Mesenchymal stem cell (in vitro differentiated cells and primary cell): ENCODE results near the gene RNF222.

ENCODE experiments used
- DNase-seq: peaks from one replicate; pipeline ENCODE4 v3.0.0-alpha.2; 2013
- H2AFZ ChIP-seq: one replicate; pipeline ENCODE4 v1.6.1; 2013; ENCODE audit warnings: low read depth, mild to moderate bottlenecking, control low read depth, inconsistent platforms, low read length, moderate library complexity
- H2AK5ac ChIP-seq: 2 replicates; pipeline ENCODE4 v1.6.1; 2013; ENCODE audit warnings: low read length, moderate library complexity, mild to moderate bottlenecking, inconsistent platforms; ENCODE audit not compliant: severe bottlenecking
- H2BK120ac ChIP-seq: one replicate; pipeline ENCODE4 v1.6.1; 2013; ENCODE audit warnings: low read depth, mild to moderate bottlenecking, inconsistent platforms, low read length, moderate library complexity
- H2BK12ac ChIP-seq, 2 experiments: one replicate each; pipeline ENCODE4 v1.6.1; 2013; ENCODE audit warnings: inconsistent platforms in 2 of 2, low read length in 2 of 2, mild to moderate bottlenecking in 2 of 2, moderate library complexity in 2 of 2, control low read depth in 1 of 2
- H2BK15ac ChIP-seq: one replicate; pipeline ENCODE4 v1.6.1; 2013; ENCODE audit warnings: mild to moderate bottlenecking, low read depth, inconsistent platforms; ENCODE audit not compliant: poor library complexity, severe bottlenecking
- H2BK5ac ChIP-seq: 2 replicates; pipeline ENCODE4 v1.6.1; 2013; ENCODE audit warnings: low read depth, mild to moderate bottlenecking, low read length, control low read depth, inconsistent platforms; ENCODE audit not compliant: poor library complexity, severe bottlenecking
- H3K14ac ChIP-seq, 2 experiments: one replicate each; pipeline ENCODE4 v1.6.1; 2013; ENCODE audit warnings: inconsistent platforms in 2 of 2, low read length in 2 of 2, control low read depth in 1 of 2, mild to moderate bottlenecking in 1 of 2, moderate library complexity in 1 of 2
- H3K18ac ChIP-seq, 2 experiments: one replicate each; pipeline ENCODE4 v1.6.1; 2013; ENCODE audit warnings: inconsistent platforms in 2 of 2, low read length in 2 of 2, control low read depth in 1 of 2, low read depth in 1 of 2, mild to moderate bottlenecking in 1 of 2
- H3K23ac ChIP-seq, 2 experiments: one replicate each; pipeline ENCODE4 v1.6.1; 2013; ENCODE audit warnings: inconsistent platforms in 2 of 2, low read length in 2 of 2, mild to moderate bottlenecking in 2 of 2, moderate library complexity in 2 of 2, control low read depth in 1 of 2
- H3K27ac ChIP-seq: 2 replicates; pipeline ENCODE4 v1.5.1; 2013; ENCODE audit warnings: mild to moderate bottlenecking, moderate library complexity, low read length, control low read depth, inconsistent platforms; ENCODE audit not compliant: poor library complexity, severe bottlenecking
- H3K27me3 ChIP-seq, 2 experiments: 2 replicates each; pipeline versions ENCODE4 v1.6.1 to v1.7.0; 2013; ENCODE audit warnings: low read length in 2 of 2, mild to moderate bottlenecking in 2 of 2, moderate library complexity in 2 of 2, control low read depth in 1 of 2, inconsistent platforms in 1 of 2; ENCODE audit not compliant: control insufficient read depth in 1 of 2, insufficient read depth in 1 of 2
- H3K36me3 ChIP-seq, 2 experiments: 2 replicates each; pipeline versions ENCODE4 v1.6.1 to v1.7.0; 2013; ENCODE audit warnings: low read length in 2 of 2, control low read depth in 1 of 2, inconsistent platforms in 1 of 2, low read depth in 1 of 2, mild to moderate bottlenecking in 1 of 2; ENCODE audit not compliant: insufficient read depth in 2 of 2, control insufficient read depth in 1 of 2
- H3K4ac ChIP-seq, 2 experiments: one replicate each; pipeline ENCODE4 v1.6.1; 2013; ENCODE audit warnings: inconsistent platforms in 2 of 2, low read length in 2 of 2, mild to moderate bottlenecking in 2 of 2, moderate library complexity in 2 of 2, control low read depth in 1 of 2, low read depth in 1 of 2
- H3K4me1 ChIP-seq: 2 replicates; pipeline ENCODE4 v1.6.1; 2013; ENCODE audit warnings: low read depth, low read length, control low read depth; ENCODE audit not compliant: control insufficient read depth, insufficient read depth
- H3K4me2 ChIP-seq: 2 replicates; pipeline ENCODE4 v1.6.1; 2013; ENCODE audit warnings: low read length, mild to moderate bottlenecking, inconsistent platforms; ENCODE audit not compliant: poor library complexity, severe bottlenecking
- H3K4me3 ChIP-seq, 2 experiments: 2 replicates each; pipeline versions ENCODE4 v1.5.1 to v1.7.0; 2013; ENCODE audit warnings: low read length in 2 of 2, mild to moderate bottlenecking in 2 of 2, control low read depth in 1 of 2, low read depth in 1 of 2; ENCODE audit not compliant: insufficient read depth in 1 of 2
- H3K79me1 ChIP-seq: replicated peaks from 2 replicates; pipeline ENCODE4 v1.6.1; 2013; ENCODE audit warnings: mild to moderate bottlenecking, control low read depth, low read length, inconsistent platforms; ENCODE audit not compliant: poor library complexity, severe bottlenecking
- H3K9ac ChIP-seq: 2 replicates; pipeline ENCODE4 v1.7.0; 2013; ENCODE audit warnings: mild to moderate bottlenecking, low read length, moderate library complexity
- H3K9me3 ChIP-seq: 2 replicates; pipeline ENCODE4 v1.7.0; 2013; ENCODE audit warnings: mild to moderate bottlenecking, low read length; ENCODE audit not compliant: control insufficient read depth
- H4K8ac ChIP-seq: one replicate; pipeline ENCODE4 v1.6.1; 2013; ENCODE audit warnings: inconsistent platforms, mild to moderate bottlenecking, low read length, moderate library complexity
- H4K91ac ChIP-seq: one replicate; pipeline ENCODE4 v1.6.1; 2013; ENCODE audit warnings: mild to moderate bottlenecking, low read length, inconsistent platforms
- WGBS: methylation state at CpG from one replicate; pipeline ENCODE4 v1.1.7; 2013; ENCODE audit warnings: mixed read lengths; 5-methylcytosine and 5-hydroxymethylcytosine counted together

Gene RNF222

DNA sequence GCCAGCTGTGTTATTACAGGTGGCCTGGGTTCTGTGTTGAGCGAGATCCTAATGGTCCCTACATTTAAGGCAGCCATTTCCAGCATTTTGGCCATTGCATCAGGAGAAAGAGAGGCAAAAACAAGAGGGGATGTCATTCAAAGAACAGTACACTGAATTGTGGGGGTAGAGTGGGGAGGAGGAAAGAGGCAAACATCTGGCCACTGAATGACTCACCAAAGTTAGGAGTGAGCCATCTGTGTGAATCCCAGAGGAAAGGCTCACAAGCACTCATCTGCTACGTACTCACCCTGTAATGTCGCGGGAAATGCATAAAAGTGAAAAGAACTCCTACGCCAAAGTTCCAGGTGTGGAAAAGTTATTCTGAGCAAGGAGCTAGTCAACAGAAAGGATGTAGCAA, 37.9 kb downstream of the RNF222 start:
- no peak overlapping the region for H2BK120ac ChIP-seq
- H2AK5ac ChIP-seq = peak overlapping the region; percentile 80
- H4K91ac ChIP-seq = peak overlapping the region; percentile 81
- no peak overlapping the region for H3K14ac ChIP-seq
- peak; percentile 88 for DNase-seq
- H3K4me2 ChIP-seq = no peak overlapping the region
- no peak overlapping the region for H3K4me3 ChIP-seq
- peaks cover 5% of the 10 kb centered on the region for H3K79me1 ChIP-seq
- H2BK5ac ChIP-seq = peak overlapping the region; percentile 10
- H3K9me3 ChIP-seq = no peaks in the 10 kb centered on the region
- H3K4me1 ChIP-seq = peaks cover 10% of the 10 kb centered on the region
- peaks cover 3 to 4% of the 10 kb centered on the region in 2 experiments for H3K36me3 ChIP-seq
- no peaks in the 10 kb centered on the region for H3K27me3 ChIP-seq
- WGBS = 34% methylated on average over 2 of the region's 5 CpGs
- peak overlapping the region; percentile 34 for H3K27ac ChIP-seq
- no peak overlapping the region for H2BK15ac ChIP-seq
- H4K8ac ChIP-seq = no peak overlapping the region
- H3K18ac ChIP-seq = peak overlapping the region in 1 of 2 experiments; percentile 97
- H3K4ac ChIP-seq = peak overlapping the region in 1 of 2 experiments; percentile 35
- H2BK12ac ChIP-seq = peak overlapping the region; percentile 51 to 86
- no peak overlapping the region for H2AFZ ChIP-seq
- no peak overlapping the region for H3K23ac ChIP-seq
- peak overlapping the region; percentile 30 for H3K9ac ChIP-seq

DNA sequence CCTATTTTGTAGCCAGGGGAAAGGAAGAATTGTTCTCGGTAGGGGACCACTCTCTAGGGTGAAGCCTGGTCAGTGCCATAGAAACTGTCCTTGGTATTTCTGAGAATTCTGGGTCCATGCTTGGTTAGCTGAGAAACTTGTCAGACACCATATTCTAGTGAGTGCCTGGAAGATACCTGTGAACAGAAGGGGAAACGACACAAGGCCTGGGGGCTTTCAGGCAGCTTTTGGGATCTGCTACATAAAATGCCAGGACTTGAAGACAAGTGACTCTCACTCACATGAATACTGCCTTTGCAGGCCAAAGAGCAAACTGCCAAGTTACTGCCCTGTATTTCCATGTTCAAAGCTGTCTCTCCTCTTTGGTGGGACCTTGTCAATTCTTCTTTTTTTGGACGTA, 39.7 kb downstream of the RNF222 start:
- Histone ChIP-seq H3K23ac (no peak overlapping the region), H2BK120ac (no peak overlapping the region), H2BK5ac (no peak overlapping the region), H3K27me3 (no peaks in the 10 kb centered on the region), H4K8ac (no peak overlapping the region), H3K4me3 (no peak overlapping the region), H3K27ac (no peak overlapping the region), H3K9ac (no peak overlapping the region), H3K18ac (no peak overlapping the region), H2BK15ac (no peak overlapping the region), H3K79me1 (peaks cover 2% of the 10 kb centered on the region), H3K14ac (no peak overlapping the region), H3K4ac (no peak overlapping the region), H4K91ac (no peak overlapping the region), H2BK12ac (no peak overlapping the region), H3K4me2 (no peak overlapping the region), H3K4me1 (peaks cover 10% of the 10 kb centered on the region), H3K9me3 (no peaks in the 10 kb centered on the region), H2AK5ac (no peak overlapping the region), H2AFZ (no peak overlapping the region), H3K36me3 (no peaks in the 10 kb centered on the region)
- WGBS = 97% methylated on average over 3 of the region's 3 CpGs
- DNase-seq = no peak

DNA sequence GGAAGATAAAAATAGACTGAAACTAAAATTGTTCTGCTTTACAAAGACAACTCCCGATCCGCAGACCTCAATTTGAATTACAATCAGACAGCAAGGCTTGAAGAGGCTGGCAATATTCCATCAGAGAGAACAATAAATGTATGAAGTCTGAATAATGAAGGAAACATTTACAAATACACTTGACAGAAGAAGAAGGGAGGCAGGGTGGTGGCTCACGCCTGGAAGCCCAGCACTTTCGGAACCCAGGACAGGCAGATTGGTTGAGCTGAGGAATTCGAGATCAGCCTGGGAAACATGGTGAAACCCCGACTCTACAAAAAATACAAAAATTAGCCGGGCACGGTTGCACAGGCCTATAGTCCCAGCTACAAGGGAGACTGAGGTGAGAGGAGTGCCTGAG, 43.4 kb downstream of the RNF222 start:
- no peak for DNase-seq
- 90% methylated on average over 5 of the region's 8 CpGs for WGBS
- Histone ChIP-seq H3K23ac (no peak overlapping the region), H3K9me3 (no peaks in the 10 kb centered on the region), H2BK5ac (no peak overlapping the region), H3K9ac (no peak overlapping the region), H3K4ac (no peak overlapping the region), H2BK120ac (no peak overlapping the region), H2BK15ac (no peak overlapping the region), H3K27ac (no peak overlapping the region), H4K8ac (no peak overlapping the region), H3K36me3 (no peaks in the 10 kb centered on the region), H3K79me1 (peaks cover 2% of the 10 kb centered on the region), H2AFZ (no peak overlapping the region), H3K4me3 (no peak overlapping the region), H3K14ac (no peak overlapping the region), H2AK5ac (no peak overlapping the region), H3K4me2 (no peak overlapping the region), H3K18ac (no peak overlapping the region), H3K27me3 (no peaks in the 10 kb centered on the region), H4K91ac (no peak overlapping the region), H2BK12ac (no peak overlapping the region), H3K4me1 (no peaks in the 10 kb centered on the region)

DNA sequence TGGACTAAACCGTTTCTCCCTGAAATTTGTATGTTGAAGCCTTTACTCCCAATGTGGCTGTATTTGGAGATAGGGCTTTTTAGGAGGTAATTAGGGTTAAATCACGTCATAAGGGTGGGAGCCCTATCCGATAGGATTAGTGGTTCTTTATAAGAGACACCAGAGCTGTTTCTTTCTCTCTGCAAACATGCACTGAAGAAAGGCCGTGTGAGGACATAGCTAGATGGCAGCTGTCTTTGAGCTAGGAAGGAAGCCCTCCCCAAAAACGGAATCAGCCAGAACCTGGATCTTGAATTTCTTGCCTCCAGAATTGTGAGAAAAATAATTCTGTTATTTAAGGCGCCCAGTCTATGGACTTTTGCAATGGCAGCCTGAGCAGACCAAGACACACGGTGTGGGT, 43.9 kb downstream of the RNF222 start:
- whole genome bisulfite sequencing = 91% methylated on average over 7 of the region's 7 CpGs

More for the DNA sequence above, 43.9 kb downstream of the RNF222 start:
- H3K9ac ChIP-seq = no peak overlapping the region
- H3K4me2 ChIP-seq = no peak overlapping the region
- no peak overlapping the region for H4K8ac ChIP-seq
- H3K27ac ChIP-seq = no peak overlapping the region
- H3K9me3 ChIP-seq = no peaks in the 10 kb centered on the region
- H3K27me3 ChIP-seq = no peaks in the 10 kb centered on the region
- H3K18ac ChIP-seq = no peak overlapping the region
- H2BK15ac ChIP-seq = no peak overlapping the region
- no peak overlapping the region for H2AK5ac ChIP-seq
- no peak overlapping the region for H2BK120ac ChIP-seq
- no peak overlapping the region for H2BK5ac ChIP-seq
- H3K23ac ChIP-seq = no peak overlapping the region
- no peaks in the 10 kb centered on the region for H3K36me3 ChIP-seq
- no peak overlapping the region for H3K4me3 ChIP-seq
- no peak for DNase-seq
- no peak overlapping the region for H3K14ac ChIP-seq
- no peak overlapping the region for H3K4ac ChIP-seq
- H2AFZ ChIP-seq = no peak overlapping the region
- H3K4me1 ChIP-seq = no peaks in the 10 kb centered on the region
- H2BK12ac ChIP-seq = no peak overlapping the region
- no peak overlapping the region for H4K91ac ChIP-seq
- H3K79me1 ChIP-seq = no peaks in the 10 kb centered on the region
